GM03348 (cell line): Measurements from ENCODE around the gene GPC6.

Experiments used
- DNase-seq: peaks from one replicate; pipeline ENCODE4 v3.0.0; 2012; ENCODE audit warnings: low spot score

The GPC6 gene

DNA sequence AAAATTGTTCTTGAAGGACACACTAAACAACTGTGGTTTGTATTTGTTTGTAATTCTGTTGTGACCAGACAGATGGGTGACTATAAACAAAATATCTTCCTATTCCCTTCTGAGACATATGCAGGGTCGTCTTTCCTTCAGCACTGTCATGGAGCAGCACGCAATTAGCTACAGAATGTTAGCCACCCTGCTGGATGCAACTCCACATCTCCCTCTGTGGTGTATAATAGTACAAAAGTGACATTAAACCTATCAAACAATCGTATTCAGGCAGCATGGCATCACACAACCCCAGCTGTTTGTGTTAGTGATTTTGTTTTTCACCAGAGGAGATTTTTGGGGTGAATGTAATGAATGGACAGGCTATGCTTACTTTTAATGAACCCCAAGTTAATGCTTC is 146.2 kb downstream of the GPC6 start:
- DNase-seq: no peak

DNA sequence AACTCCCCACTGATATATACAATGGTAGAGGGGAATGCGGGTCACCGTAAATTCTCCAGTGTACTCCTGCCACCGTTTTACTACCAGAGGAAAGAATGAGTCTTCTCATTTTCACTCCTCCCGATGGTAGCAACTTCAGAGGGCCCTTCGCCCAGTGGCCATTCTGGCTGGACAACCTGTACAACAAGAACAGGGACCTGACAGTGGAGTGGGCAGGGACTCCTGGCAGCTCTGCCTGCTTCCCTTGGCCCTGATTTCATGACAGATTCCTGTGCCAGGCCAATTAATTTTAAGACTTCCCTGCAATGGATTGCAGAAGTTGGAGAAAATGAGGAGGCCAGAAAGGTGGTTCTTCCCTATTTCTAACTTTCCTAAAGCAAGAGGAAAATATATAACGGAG is 148.9 kb downstream of the GPC6 start:
- no peak for DNase-seq

DNA sequence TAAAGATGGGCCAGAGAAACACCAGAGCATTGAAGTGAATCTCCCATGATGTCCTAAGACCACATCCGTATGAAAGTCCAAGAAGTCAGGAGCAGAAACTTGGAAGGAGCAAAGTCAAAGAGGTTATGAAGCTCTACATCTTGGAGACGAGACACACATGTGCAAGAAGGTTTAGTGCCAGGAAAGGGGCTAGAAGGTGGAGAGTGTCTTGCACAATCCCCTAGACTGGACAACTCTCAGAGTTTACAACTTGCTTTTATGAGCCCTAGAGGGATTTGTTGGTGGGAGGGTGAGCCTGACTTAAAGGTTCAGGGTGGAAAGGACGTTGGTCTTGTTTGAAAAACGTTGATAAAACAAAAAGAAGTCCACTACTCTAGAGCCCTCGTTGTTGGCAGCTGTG is 150.6 kb downstream of the GPC6 start:
- DNase-seq: no peak

DNA sequence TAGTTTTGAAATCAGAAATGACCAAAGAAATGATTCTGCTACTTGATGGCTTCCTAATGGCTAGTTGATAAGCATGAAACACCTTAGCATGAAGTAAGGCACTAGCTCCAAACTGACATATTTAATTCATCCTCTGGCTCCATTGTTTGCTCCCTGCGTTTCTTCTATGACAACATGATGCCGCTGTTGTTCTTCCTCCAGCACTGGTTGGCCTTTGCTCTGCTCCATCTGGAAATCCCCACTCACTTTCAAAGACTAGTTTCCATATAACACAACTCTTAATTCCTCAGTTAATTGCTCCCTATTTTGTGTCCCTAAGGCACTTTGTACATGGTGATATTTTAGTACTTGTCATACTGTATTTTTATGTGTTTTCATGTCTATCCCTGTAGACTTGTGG is 151.6 kb downstream of the GPC6 start:
- no peak for DNase-seq

DNA sequence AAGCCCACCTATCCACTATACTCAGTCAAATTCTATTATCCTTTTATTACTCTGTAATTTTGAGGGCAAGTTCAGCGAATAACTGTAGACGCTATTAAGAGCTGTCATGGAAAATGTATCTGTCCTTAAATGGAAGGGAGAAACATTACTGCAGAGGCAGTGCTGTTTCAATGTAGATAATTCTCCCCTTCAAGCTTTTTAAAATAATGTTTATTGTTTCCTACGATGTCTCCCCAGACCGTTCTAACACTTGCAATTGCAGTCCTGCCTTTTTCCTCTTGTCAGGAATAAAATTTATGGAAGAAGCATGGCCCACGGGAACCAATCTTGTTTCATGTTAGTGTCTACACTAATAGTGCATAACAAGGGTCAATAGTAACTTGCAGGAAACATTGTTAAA is 159.5 kb downstream of the GPC6 start:
- no peak for DNase-seq

DNA sequence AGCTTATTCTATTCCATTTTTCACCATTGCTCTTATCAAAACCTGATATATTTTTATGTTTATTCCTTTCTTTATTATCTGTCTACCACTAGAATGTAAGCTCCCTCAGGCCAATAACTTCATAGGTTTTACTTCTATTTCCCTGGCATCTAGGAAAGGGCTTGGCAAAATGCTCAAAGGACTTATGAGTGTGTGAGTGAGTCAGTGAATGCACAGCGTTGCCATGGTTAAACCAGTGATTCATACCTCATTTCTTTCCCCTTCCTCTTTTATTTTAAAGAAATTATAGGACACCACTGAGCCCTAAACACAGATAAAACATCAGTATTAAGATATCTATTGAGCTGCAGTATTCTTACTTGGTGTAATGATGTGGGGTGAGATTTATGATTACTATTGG is 162.1 kb downstream of the GPC6 start:
- DNase-seq: no peak

DNA sequence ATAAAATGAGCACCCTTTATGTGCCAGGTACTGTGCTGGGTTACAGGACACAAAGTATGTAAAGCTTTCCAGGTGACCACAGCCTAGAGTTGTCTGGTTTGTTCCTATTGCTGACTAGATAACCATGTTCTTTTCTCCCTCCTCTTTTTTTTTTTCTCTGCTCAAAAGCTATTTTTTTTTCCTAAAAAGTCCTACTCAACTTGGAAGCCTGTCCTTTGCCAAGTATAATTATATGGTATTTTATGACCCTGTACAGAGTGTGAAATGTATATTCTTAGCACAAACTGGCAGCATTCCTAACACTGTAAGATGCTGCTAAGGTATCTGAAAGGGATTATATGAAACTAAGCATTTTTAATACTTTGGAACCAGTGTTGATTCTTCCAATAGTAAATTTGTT is 171.0 kb downstream of the GPC6 start:
- no peak for DNase-seq

DNA sequence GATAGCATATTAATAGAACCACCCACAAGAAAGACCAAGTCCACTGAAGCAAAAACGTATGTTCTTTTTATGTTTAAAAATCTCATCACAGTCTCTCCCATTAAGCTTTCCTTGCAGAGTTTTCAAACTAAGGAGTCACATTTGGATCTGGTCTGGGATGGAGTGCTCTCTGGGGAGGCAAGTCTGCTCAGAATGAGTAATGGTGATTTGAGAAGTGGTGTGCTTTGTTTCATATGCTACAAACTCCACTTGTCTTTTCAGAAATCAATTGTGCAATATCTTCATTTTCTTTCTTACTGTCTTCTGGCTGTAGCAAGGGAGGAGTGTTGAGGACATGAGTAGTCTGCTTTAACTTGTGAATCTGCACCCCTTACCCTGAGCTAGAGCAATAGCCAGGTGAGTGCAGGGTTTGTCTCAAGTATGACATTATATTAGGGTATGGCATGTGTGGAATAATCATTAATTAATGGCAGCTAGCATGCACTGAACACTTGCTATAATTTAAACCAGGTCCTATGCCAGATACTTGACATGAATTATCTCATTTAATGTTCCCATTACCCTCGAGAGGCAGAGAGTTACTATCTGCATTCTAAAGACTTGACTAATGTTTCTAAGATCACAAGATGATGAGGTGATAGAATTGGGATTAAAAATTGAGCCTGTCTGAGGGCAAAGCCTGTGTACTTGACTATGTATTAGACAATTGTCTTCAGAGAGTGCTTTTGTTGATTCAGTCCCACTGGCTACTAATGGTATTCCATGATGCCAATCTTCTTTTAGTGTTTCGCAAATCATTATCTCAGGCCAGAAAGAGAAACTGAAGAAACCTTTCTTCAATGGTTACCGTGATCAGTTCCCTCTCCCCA is 171.8 kb downstream of the GPC6 start:
- peak; percentile 62 for DNase-seq

DNA sequence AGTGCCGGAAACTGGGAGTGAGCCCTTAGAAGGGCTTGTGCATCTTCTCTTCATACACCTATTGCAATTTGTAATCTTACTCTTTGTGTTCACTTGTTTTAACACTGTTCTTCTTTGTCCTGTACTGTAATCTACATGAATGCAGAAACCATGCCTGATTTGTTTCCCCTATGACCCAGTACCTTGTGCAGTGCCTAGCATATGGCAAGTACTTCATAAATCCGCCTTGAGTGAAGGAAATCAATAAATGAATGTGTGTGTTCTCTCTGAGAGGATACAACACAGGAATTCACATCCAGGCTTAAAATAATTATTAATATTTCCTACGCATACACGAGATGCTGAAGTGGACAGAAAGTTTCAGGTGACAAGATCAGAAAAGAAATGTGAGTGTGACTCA is 172.6 kb downstream of the GPC6 start:
- DNase-seq: no peak

DNA sequence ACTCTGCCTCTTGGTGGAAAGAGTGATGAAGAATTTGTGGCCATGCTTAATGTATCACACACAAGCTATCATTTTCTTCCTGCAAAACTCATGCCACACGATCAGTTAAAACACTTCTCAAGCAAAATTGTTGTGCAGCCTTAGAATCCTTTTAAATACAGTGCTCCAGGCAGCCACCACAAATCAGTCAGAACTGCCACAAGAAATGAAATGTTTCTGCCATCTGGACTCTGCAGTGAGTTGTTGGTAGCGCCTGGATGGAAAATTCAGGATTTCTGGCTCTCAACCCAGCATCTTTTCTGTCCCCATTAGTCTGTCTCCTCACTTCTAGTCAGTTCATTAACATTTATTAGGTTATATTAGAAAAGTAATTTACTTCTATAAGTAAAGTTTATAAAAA is 179.5 kb downstream of the GPC6 start:
- DNase-seq: no peak

DNA sequence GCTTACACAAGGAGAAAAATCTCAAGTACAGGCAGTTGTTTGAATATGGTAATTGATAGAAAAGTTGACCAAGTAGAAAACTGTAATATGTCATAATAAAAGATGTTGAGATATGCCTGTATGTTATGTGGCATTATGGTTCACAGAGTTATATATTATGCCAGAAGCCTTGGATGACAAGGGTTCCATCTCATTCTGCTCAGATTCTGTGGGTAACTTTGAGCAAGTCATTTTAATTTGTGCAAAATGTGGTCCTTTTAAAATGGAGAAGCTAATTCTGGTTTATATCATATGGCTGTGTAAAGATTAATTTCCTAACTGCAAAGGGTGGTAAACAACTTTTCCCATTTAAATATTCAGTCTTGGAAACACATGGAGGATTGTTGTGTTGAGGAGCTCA is 180.9 kb downstream of the GPC6 start:
- DNase-seq: no peak

DNA sequence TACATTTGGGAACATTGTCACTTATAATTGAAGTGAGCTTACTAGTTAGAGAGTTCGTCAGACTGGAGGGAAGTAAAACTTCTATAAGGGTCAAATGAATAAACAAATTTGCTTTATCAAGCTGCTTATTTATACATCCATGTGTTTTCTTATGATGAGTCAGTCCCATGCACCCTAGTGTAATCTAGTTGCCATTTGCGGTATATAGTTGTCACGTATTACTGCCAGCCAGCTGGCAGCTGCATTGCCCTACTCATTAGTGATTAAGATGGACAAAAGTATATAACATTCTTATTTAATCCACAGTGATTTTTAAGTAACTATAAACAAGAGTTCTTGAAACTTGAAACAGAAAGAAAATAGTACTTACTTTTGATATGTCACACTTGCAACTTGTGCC is 182.4 kb downstream of the GPC6 start:
- DNase-seq: no peak

DNA sequence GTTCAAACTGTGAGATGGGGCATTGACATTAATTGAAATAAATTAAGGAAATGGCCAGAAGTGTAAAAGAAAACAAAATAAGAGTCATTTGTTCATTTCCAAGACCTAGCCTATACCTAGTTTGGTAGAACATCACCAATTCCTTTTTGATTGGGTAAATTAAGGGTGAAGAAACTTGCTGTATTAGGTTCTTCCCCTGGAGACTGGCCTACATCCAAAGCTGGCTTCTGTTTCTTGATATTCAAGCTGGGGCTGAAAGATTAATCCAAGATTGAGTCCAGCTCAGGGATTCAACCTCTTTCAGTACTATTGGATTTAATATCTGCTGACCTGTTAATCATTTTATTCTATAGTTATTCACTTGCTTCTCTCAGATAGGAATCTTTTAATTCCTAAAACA is 183.2 kb downstream of the GPC6 start:
- DNase-seq: no peak

DNA sequence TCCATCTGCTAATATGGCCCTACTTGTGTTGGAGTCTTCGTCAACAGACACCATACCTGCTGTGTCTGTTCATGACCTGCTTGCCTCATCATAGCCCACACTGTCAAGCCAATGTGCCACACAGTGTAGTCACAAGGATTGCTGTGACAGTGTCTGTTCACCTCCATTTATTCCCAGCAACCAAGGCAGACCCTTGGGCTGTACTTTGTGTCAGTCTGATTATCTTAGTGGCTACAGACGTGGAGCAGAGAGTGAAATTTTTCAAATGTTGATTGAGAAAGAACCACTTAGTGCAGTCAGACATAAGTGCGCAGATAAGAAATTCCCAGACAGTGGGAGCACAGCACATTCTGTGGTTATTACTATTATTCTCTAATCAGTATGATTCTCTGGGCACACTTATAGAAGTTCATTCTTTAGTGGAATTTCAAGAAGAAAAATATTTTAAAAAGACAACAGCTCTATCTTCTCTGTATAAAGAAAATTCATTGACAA is 184.6 kb downstream of the GPC6 start:
- no peak for DNase-seq

DNA sequence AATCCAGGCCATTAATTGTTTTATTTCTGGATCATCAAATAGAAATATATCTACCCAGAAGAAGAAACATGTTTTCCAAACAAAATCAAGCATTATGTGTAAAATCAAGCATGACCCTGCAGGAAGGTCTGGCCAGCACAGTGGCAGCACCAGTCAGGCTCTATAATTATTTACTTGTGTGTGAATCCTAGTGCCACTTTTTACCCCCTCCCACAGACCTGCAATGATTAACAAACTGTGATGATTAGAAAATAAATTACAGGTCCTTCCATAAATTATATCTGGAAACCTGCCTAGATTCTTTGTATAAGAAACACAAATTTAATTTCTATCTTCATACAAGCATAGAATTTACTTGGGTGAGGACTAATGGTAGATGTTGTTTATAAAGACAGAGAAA is 186.1 kb downstream of the GPC6 start:
- DNase-seq: no peak

DNA sequence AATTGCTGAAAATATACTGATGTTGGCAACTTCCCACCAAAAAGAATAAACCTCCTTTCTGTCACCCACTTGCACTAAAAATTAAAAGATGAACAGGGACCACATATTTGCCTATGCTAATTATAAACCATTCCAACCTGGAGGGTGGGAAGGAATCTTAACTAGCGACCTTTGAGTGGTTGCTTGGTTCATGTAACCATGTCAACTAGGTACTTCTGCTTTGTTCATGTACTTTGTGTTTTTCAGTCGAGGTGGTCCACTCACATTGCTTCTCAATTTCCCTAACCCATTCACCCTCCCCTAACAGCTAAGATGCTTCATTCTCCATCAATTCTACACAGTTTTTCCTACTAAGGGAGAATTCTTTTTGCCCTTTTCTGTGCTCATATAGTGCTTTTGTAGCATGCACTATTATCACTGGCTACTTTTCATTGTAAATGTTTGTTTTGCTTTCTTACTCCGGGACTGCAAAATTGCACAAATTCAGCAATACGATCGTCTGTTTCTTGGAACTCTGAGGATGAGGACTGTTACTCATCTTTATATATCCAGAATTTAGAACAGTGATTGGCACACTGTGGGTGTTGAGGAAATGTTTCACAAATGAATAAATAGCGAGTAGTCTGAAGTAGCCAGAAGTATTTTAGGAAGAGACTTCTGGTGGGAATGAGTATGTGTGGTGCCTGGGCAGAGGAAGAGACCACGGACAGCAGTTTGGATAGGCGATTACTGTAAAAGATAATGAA is 187.5 kb downstream of the GPC6 start:
- DNase-seq: no peak

DNA sequence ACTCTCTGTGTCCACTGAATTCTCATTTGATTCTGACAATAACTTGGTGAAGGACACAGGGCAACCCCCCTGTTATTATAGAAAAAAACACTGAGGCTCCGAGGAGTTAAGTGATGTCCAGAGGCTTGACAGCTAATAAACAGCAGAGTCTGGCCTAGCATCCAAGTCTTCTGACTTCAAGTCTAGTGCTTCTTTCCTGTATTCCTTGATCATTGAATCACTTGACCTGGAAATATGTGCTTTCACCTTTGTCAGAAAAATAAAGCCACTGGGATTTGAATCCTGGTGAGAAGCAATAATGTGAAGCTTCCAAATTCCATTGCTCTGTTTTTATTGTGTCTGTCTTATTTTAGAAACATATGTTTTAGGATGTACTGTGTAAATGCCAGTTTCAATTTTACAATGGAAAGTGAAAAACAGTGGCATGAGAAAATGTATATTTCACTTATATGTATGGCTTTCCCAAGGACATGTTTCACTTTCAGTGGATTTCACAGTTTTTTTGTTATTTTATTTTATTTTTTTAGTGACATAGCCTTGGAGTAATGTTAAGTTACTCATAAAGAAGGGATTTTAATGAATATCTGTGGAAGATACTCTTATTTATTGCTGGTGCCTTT is 190.2 kb downstream of the GPC6 start:
- DNase-seq: no peak

DNA sequence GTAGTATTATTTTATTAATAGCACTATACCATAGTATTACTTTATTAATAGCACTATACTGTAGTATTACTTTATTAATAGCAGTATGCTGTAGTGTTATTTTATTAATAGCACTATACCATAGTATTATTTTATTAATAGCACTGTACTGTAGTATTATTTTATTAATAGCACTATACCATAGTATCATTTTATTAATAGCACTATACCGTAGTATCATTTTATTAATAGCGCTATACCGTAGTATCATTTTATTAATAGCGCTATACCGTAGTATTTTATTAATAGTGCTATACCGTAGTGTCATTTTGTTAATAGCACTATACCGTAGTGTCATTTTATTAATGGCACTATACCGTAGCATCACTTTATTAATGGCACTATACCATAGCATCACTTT is 191.8 kb downstream of the GPC6 start:
- DNase-seq: no peak

DNA sequence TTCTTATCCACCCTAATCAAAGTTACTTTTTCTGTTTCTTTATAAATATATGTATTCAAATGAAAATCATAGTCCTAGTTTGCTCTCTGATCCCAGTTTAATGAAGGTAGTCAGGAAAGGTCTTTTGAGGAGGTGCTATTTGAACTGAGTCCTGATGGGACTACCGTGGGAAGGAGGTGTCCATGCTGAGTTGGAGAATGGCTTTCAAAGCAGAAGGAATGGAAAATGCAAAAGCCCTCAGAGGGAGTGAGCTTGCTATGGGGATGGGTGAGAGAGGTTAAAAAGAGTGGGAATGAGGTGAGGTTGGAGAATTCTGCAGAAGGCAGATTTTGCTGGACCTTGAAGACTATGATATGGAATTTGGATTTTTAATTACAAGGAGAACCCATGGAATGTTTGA is 193.6 kb downstream of the GPC6 start:
- DNase-seq: no peak

DNA sequence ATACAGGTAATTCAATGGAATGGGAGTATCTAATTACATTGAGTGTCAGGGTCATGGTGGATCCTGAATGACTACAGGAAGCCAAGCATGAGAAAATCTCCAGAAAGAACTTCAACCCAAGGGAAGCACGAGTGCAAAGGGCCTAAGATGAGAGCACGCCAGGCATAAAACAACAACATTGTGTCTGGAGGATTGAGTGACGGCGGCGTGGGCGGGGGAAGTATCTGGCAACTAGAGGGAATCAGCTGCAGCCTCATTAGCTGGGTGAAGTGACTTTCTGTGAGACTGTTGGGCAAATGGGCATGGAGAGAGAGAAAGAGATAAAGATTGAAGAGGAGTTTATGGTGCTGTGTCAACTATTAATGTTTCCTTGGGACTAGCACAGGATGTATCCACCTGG is 194.3 kb downstream of the GPC6 start:
- no peak for DNase-seq

DNA sequence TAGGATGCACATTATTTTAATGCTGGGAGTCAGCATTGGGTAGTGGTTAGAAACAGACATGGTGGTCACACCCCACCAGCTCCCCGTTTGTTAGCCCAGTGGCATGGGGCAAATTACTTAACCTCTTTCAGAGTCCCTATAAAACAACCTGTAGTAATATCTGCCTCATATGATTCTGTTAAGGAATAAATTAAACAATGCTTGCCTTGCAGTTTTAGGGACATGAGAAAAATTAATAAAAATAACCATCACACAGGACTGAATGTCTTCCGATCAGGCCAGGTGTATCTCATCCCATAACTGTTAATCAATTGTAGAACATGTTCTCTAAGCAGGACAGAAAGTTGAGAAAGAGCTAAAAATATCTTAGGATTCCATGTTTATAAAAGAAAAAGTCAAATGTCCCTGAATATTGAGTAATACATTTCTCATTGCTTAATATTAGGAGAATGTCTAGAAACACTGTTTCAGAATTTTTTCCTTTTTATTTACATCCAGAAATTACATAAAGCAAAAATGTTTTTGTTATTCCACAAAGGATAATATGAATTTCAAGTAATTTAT is 196.5 kb downstream of the GPC6 start:
- peak; percentile 20 for DNase-seq

DNA sequence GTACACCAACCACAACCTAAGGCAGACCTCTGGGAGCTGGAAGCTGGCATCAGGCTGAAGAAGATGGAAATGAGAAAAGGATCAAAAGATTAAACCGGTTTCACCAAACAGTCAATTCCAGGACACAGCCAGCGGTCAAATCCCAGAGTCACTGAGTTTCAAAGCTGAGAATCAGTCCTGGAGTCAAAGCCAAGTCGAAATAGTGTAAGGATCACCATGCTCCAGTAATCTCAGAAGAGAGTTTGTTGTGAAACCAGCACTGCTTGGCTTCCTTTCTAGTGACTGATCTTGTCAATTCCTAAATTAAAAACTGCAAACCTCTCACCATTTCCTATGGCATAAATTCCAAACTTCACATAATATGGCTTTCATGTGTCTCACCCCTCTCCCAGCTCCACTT is 198.8 kb downstream of the GPC6 start:
- peak; percentile 37 for DNase-seq

DNA sequence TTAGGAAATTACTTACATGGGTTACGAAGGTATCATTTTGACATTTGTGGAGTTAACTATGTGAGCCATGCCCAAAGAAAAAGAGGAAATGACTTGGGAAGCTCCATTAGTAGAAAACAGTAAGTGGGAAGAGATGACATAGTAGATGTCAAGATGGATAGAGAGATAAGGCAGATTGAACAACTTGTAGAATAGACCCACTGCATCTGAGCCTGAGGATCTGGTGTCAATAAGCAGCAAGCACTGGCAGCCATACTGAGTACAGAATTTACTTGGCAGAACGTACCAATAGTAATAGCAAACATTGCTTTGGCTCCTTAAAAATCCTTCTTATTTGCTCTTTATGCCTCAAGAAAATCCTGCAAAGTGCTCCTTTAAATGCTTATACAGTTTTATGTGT is 203.8 kb downstream of the GPC6 start:
- no peak for DNase-seq
